Sigmoid colon (tissue), 4 donors: ENCODE measurements around the gene RAB31.

Experiments
- POLR2A ChIP-seq, 2 donors: fragments of 450-650 bp; IDR thresholded peaks; one replicate each; pipeline ENCODE4 v1.6.1; 2016; ENCODE audit warnings: antibody characterized with exemption in 2 of 2, mild to moderate bottlenecking in 2 of 2, moderate library complexity in 2 of 2
- POLR2AphosphoS5 ChIP-seq, 4 donors: sonication (generic); formaldehyde crosslinking; IDR thresholded peaks; one replicate each; pipeline ENCODE4 v1.6.1; 2017; ENCODE audit warnings: antibody characterized with exemption in 4 of 4

GRCh38 chr18:9774150-9774549 is 66.0 kb downstream of the RAB31 start:
- TF ChIP-seq POLR2A (IDR thresholded peaks at IDR 0.05) (no peak), POLR2AphosphoS5 (IDR thresholded peaks at IDR 0.05) (no peak)
